ENCODE results near the gene BCAR3. TPM values are rescaled to one million over a fixed set of nuclear protein-coding genes. Genes with fewer than 3 reads are reported as not detected.

The BCAR3 gene
- total and polyA plus RNA-seq, 2 donors from 2014 or later = 25.4 to 28.4 TPM

- Histone ChIP-seq H3K4me1 (ENCODE audit: control insufficient read depth in 2 of 3, insufficient read depth in 2 of 3, low read depth in 1 of 3, low read length in 3 of 3) (no peaks in the 10 kb centered on the region), H3K36me3 (ENCODE audit: control insufficient read depth in 2 of 3, insufficient read depth in 3 of 3, low read length in 3 of 3) (no peaks in the 10 kb centered on the region), H3K27me3 (ENCODE audit: control insufficient read depth, insufficient read depth, low read length) (no peaks in the 10 kb centered on the region), H3K27ac (ENCODE audit: low read depth in 2 of 2, low read length in 2 of 2) (no peak overlapping the region), H3K9ac (ENCODE audit: low read length in 3 of 3) (no peak overlapping the region), H3K4me3 (ENCODE audit: low read length in 3 of 3) (no peak overlapping the region), H3K9me3 (ENCODE audit: control insufficient read depth in 2 of 3, insufficient read depth in 1 of 3, low read length in 3 of 3) (no peaks in the 10 kb centered on the region)
- TF ChIP-seq, protein P1, sequence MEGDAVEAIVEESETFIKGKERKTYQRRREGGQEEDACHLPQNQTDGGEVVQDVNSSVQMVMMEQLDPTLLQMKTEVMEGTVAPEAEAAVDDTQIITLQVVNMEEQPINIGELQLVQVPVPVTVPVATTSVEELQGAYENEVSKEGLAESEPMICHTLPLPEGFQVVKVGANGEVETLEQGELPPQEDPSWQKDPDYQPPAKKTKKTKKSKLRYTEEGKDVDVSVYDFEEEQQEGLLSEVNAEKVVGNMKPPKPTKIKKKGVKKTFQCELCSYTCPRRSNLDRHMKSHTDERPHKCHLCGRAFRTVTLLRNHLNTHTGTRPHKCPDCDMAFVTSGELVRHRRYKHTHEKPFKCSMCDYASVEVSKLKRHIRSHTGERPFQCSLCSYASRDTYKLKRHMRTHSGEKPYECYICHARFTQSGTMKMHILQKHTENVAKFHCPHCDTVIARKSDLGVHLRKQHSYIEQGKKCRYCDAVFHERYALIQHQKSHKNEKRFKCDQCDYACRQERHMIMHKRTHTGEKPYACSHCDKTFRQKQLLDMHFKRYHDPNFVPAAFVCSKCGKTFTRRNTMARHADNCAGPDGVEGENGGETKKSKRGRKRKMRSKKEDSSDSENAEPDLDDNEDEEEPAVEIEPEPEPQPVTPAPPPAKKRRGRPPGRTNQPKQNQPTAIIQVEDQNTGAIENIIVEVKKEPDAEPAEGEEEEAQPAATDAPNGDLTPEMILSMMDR (IDR thresholded peaks at IDR 0.05; ENCODE audit: borderline replicate concordance, extremely low read depth, insufficient read depth) = no peak
- FAIRE-seq (no peak), DNase-seq (no peak)
- intact Hi-C loops (cut with DNase I) = no loop called here
Observed at GRCh38 chr1:93516164-93516563, 165.5 kb downstream of the BCAR3 start.

Other genes with a start within 250 kb of the BCAR3 start
- 57.3 TPM for gene FNBP1L, start 233.7 kb downstream of the BCAR3 start, total RNA-seq
- 32.7 TPM for gene FNBP1L, start 233.7 kb downstream of the BCAR3 start, polyA plus RNA-seq (ENCODE audit: insufficient read depth, low read depth, low replicate concordance)
- 48.4 TPM for gene DNTTIP2, start 197.4 kb upstream of the BCAR3 start, total RNA-seq
- gene DNTTIP2, start 197.4 kb upstream of the BCAR3 start, polyA plus RNA-seq (ENCODE audit: insufficient read depth, low read depth, low replicate concordance) = 47.3 TPM
- 14.7 TPM for gene GCLM, start 227.6 kb upstream of the BCAR3 start, total RNA-seq
- 14.7 TPM for gene GCLM, start 227.6 kb upstream of the BCAR3 start, polyA plus RNA-seq (ENCODE audit: insufficient read depth, low read depth, low replicate concordance)

Data from kidney (tissue), 14 donors.